HT-29 (cell line): ENCODE results near the gene FBXL16. TPM values are rescaled to one million over a fixed set of nuclear protein-coding genes. Genes with fewer than 3 reads are reported as not detected.
A peak's percentile ranks its signal among the peaks of the same experiment; 100 is the strongest.

Source experiments
- DNase-seq: peaks from one replicate; pipeline ENCODE4 v3.0.0-alpha.2; 2015; ENCODE audit warnings: low spot score
- total RNA-seq: library from RNA; depleted of rRNA; stranded (reverse); fragments of >200 nt; shearing (Covaris generic); gene quantifications from 2 replicates; pipeline ENCODE4 v1.2.3, GENCODE V29; 2014

The FBXL16 gene
- total RNA-seq, 1 experiment from 2014 or later = 1.5 TPM

- DNase-seq = no peak
Observed at GRCh38 chr16:734981-735881, 29.6 kb upstream of the FBXL16 start.

GRCh38 chr16:734208-734980 lies 28.8 kb upstream of the FBXL16 start:
- no peak for DNase-seq

- DNase-seq = no peak
Observed at GRCh38 chr16:733382-734207, 28.0 kb upstream of the FBXL16 start.

GRCh38 chr16:732936-733335 lies 27.3 kb upstream of the FBXL16 start:
- DNase-seq = no peak

GRCh38 chr16:732332-732731 lies 26.7 kb upstream of the FBXL16 start:
- DNase-seq = no peak

- no peak for DNase-seq
Observed at GRCh38 chr16:730666-731509, 25.3 kb upstream of the FBXL16 start.

GRCh38 chr16:729768-730665 lies 24.4 kb upstream of the FBXL16 start:
- DNase-seq = no peak

GRCh38 chr16:728890-729744 lies 23.5 kb upstream of the FBXL16 start:
- no peak for DNase-seq

- DNase-seq = peak; percentile 82
Observed at GRCh38 chr16:728131-728889, 22.7 kb upstream of the FBXL16 start.

GRCh38 chr16:727291-727977 lies 21.8 kb upstream of the FBXL16 start:
- DNase-seq = peak; percentile 28

- peak; percentile 65 for DNase-seq
Observed at GRCh38 chr16:726438-727290, 21.1 kb upstream of the FBXL16 start, which contains the start of the genes CCDC78 and HAGHL. Gene CCDC78, minus strand, starts transcription at chr16:726443. Its CDS starts 76 bp downstream, at chr16:726367. Gene HAGHL, plus strand, starts transcription at chr16:727106. Its CDS starts 404 bp downstream, at chr16:727510.

GRCh38 chr16:726188-726437 lies 20.5 kb upstream of the FBXL16 start:
- DNase-seq = no peak

GRCh38 chr16:725463-726187 lies 20.0 kb upstream of the FBXL16 start:
- peak; percentile 1 for DNase-seq

GRCh38 chr16:725041-725376 lies 19.4 kb upstream of the FBXL16 start:
- DNase-seq = no peak

GRCh38 chr16:724188-725040 lies 18.8 kb upstream of the FBXL16 start:
- peak; percentile 1 for DNase-seq
